Stimulated activated CD4-positive, alpha-beta T cell treated with anti-CD3 and anti-CD28 coated beads, Interleukin-1b, Interleukin-23, amount 100 ng/mL, for 48 hours (primary cell): ENCODE data around the gene CST4.
"Not testable (repeated sequence)": the region's sequence is repeated elsewhere in the genome, so short reads cannot be mapped to it uniquely, and the experiment has no call there.

Experiments used
- DNase-seq: peaks from one replicate; pipeline ENCODE4 v3.0.0-alpha.2; 2020

The CST4 gene, protein sequence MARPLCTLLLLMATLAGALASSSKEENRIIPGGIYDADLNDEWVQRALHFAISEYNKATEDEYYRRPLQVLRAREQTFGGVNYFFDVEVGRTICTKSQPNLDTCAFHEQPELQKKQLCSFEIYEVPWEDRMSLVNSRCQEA

DNA sequence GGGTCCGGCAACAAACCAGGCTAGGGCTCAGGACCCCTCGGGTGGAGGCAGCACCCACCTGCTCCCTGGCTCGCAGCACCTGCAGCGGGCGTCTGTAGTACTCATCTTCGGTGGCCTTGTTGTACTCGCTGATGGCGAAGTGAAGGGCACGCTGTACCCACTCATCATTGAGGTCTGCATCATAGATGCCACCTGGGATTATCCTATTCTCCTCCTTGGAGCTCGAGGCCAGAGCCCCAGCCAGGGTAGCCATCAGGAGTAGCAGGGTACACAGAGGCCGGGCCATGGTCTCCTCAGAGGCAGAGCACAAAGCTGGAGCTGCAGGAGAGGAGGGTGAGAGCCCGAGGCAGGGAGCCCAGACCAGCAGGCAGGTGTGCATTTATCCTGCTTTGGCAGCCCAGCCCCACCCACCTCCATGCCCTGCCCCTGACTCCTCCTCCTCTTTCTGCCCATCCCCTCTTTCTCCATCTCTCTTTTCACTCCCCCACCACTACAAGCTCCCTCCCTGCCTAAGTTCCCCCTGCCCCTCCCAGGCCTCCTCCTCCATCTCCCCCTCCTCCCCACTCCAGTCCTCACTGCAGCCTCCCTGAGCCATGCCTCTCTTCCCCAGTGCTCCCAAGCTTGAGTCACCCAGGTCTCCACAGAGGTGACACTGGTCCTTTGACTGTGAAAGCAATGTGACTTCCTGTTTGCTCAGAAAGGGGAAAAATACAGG, at the start of gene CST4:
TSS of gene CST4 (minus strand) at position 355 of the 715 bp plus-strand sequence. CDS start at position 286, 69 bp downstream.
- not testable (repeated sequence) for DNase-seq

DNA sequence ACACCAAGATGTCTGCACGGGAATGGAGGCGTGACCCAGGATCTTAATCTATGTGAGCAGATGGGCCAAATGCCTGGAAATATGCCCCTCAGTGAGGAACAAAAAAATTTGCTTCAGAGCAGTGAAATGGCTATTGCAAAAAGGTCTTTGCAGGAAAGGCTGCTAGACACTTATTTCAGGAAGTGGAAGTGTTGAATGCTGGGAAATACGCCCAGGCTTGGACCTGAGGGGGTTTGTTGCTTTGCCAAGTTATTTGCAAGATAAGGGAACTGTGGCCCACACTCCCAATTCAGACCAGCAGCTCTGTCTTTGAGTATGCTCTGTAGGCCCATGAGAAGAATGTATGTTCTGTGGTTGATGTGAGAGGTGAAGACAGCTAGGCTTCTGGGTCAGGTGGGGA, 46.6 kb upstream of the CST4 start:
- not testable (repeated sequence) for DNase-seq

DNA sequence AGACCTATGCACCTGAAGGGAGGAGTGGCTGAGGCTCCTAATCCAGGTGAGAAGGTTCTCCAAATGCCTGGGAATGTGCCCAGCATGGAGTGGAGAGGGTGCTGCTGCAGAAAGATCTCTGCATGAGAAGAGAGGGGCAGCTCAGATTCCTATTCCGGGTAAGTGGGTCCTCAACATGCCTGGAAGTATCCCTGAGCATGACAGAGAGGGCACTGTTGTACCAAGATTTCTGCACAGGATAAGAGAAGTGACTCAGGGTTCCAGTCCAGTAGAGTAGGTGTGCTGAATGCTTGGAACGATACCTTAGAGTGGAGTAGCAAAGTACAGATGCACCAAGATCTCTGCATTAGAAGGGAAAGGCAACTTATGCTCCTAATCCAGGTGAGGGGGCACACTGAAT, 46.1 kb upstream of the CST4 start:
- DNase-seq, result not testable (repeated sequence)

DNA sequence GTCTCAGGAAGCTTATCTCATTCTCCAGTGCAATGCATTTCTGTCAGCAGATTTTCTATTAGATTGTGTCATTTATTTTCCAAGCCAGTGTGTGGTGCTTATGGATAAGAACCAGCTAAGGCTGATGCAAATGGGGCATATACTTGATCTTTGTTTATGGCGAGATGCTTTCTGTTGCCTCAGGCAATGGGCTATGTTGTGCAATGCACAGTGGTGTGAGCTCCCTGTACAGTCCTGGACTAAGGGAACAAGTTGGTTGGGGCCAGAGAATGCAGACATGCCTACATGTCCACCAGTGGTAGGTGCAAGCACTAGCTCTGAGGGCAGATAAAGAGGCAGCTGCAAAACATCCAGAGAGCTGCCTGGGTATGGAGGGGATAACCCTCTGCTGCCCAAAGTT, 45.6 kb upstream of the CST4 start:
- DNase-seq, result not testable (repeated sequence)

DNA sequence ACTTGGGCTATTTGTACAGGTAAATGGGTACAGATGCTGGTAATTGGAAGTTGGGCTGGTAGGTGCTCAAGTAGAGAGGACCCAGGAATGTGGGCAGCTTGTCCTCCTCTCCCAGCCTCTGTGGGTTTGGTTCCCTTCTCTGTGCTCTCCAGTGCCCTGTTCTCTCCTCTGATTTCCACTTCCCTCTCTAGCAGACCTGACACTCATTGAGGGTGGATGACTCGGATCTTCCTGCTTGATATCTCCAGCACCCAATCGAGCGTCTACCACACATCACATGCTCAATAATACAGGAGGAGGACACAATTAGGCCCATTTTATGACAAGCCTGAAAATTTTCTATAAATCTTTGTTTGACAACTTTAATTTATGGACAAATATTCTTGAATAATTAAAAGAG, 38.2 kb upstream of the CST4 start:
- DNase-seq, result no peak

DNA sequence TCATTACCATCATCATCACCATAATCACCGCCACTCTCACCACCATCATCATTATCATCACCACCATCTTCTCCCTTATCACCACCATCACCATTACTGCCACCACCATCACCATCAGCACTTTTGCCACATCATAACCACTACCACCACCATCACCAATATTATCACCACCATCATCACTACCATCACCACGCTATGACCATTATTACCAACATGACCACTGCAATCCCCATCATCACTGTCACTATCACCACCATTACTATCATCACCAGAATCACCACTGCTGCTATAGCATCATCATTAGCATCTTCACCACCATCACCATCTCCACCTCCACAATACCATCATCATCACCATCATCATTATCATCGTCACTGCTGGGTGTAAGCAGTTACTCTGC, 36.3 kb upstream of the CST4 start:
- no peak for DNase-seq

DNA sequence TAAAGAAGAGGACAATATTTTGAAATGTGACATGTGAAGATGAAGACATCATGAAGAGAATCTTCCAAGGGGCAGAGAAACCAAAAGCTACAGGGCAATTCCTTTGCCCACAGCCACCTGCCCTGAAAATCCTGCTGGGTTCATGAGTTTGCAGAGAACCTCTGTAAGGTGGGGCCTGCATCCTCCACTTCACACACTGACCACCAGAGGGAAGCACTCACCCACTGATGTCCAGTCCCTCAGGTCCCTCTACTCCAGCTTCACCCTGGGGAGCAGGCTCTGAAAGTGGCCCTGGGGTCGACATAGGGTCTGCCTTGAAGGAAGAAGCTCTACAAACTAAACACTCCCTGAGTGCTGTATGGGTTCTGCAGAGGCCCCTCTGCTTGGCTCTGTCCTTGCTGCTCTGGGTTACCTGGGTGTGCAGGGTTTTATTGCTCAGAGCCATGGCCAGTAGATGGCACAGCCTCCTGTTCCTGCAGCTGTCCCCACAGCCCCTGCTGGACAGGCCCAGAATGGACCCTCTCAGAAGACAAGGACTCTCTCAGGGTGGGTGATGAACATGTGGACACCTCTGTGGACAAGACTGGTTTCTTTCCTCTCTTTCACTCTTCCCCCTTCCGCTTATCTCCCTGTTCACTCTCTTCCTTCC, 34.9 kb upstream of the CST4 start:
- DNase-seq, result peak; percentile 15

DNA sequence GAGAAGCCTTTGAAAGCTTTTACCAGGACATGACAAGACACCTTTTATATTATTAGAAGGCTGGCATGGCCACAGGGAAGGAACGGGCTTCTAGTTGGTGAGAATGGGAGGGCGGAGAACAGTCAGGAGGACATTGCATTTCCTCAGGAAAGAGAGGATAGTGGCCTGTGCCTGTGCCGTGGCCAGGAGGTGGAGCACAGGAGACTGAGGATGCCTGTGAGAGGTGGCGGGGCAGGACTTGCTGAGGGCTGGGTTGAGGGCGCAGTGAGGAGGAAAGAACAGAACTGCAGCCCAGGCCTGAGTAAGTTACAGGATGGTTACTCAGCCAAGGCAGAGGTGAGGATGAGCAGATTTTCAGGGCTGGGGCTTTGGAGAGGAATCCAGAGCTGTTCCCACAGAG, 34.0 kb upstream of the CST4 start:
- not testable (repeated sequence) for DNase-seq

DNA sequence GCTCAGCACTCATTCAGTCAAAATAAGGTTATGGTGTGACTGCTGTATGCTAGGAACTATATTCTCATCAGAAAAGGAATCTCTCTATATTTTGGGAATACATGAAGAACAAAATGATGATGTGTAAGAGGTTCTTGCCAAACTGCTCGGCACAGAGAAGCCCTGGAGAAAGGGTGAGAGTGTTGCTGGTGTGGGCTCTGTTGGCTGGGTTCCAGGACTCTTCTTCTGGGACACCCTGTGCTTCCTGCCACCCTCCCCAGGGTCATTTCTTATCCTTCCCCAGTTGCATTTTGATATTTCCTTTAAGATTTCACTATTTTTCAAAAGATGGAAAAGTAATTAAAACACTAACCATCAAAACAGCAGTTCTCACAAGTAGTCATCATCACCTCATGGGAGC, 33.1 kb upstream of the CST4 start:
- DNase-seq, result no peak

DNA sequence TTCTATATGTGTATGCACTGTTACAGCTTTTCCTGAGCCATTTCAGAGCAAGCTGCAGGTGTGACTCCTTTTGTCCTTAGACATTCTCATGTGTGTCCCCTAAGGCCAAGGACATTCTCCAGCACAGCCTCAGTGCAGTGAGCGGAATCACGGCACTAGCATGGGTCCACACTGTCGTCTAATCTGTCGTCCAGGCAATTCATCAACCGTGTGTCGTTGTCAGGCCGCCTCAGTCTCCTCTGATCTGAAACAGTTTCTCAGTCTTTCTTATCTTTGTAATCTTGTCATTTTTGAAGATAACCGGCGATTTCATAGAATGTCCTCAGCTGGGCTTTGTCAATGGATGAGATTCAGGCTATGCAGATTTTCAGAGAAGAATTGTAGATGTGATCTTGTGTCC, 30.5 kb upstream of the CST4 start:
- DNase-seq, result not testable (repeated sequence)

DNA sequence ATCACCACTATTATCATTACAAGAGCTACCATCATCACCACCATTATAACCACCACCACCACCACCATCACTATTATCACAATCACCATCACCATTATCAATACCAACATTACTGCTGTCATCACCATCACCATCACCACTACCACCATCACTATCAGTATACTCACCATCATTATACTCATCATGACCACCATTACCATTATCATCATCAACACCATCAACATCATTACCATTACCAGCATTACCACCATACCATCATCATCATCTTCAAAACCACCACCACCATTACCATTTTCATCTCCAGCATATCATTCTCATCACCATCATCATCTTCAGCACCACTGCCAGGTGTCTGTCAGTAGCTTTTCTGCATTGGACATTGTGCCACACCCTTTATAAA, 22.9 kb upstream of the CST4 start:
- DNase-seq, result not testable (repeated sequence)

DNA sequence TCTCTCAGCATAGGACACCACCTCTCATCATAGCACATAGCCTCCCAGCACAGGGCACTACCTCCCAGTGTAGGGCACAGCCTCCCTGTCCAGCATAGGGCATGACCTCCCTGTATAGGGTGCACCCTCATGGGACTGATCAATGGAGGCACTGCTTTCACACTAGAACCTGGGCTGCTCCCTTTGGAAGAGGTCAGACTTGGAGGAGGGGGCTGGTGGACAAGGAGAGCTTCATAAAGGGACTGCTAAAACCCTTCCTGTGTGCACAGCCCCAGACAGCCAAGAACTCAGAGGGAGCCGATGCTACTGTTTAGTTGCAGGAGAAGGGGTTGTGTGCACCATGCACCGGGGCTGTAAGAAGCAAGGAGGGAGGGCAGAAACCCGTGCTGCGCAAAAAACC, 21.9 kb upstream of the CST4 start:
- DNase-seq, result no peak

DNA sequence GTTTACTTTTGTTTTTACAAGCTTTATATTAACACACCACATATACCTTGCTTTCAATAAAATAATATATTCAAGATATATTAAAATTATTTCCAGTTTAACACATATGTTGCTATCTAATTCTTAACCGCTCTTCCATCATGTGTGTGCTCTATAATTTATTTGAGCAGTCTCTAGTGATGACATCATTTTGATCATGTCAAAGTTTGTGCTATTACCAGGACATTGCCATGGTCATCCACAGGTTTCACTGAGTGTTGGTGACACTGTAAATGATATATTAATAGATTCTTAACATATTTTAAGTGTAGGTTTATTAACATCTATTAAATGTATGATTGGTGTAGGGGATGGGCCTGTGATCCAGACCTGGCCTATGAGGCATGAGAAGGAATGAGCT, 17.1 kb upstream of the CST4 start:
- DNase-seq, result no peak

DNA sequence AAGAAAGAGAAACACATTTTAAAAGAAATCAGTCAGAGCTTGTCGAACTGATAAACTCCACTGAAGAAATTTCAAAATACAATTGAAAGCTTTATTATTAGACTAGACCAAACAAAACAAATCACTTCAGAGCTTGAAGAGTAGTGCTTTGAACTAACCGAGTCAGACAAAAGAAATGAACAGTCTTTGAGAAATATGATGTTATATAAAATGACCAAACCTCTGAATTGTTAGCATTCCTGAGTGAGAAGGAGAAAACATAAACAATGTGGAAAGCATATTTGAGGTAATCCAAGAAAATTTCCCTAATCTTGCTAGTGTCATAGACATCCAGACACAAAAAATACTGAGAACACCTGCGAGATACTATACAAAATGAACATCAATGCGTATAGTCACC, 13.2 kb upstream of the CST4 start:
- DNase-seq, result no peak

DNA sequence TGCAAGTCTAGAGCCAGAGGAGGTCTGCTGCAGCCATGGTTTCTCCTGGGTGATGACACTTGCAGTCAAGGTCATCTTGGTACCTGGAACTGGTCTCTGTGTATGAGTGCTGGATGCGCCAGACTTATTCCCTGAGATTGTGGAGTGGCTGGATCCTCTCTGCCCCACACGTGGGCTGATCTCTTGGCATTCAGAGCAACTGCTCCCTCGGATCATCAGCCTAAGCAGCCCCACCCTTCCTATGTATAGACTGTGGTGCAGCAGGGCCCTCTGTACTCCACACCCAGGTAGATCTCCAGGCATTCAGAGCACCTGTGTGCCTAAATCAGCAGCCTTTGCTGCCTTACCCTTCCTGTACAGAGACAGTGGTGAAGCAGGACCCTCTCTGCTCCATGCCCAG, 12.1 kb upstream of the CST4 start:
- DNase-seq, result no peak

DNA sequence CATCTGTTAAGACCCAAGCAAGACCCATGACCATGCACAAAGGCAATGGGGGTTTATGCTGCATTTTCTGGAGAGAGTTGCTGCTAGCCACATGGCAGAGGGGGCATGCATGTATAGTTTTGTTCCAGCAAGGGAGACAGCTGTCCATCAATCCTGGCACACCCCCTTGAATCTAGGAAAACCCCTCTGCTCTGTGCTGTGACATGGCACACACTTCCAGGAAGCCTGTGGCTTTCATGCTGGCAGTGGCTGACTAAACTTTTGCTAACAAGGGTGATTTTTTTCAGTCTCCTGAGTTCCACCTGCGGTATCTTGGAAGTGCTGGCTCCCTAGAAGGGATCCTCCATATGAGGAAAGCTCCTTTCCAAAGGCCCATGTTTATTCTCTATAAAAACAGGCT, 9.1 kb upstream of the CST4 start:
- no peak for DNase-seq

DNA sequence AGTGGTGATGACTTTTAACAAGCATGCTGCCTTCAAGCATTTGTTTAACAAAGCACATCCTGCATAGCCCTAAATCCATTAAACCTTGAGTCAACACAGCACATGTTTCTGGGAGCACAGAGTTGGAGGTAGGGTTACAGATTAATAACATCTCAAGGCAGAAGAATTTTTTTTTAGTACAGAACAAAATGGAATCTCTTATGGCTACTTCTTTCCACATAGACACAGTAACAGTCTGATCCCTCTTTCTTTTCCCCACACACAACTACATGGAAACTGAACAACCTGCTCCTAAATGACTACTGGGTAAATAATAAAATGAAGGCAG, 6.2 kb upstream of the CST4 start:
- DNase-seq, result not testable (repeated sequence)

DNA sequence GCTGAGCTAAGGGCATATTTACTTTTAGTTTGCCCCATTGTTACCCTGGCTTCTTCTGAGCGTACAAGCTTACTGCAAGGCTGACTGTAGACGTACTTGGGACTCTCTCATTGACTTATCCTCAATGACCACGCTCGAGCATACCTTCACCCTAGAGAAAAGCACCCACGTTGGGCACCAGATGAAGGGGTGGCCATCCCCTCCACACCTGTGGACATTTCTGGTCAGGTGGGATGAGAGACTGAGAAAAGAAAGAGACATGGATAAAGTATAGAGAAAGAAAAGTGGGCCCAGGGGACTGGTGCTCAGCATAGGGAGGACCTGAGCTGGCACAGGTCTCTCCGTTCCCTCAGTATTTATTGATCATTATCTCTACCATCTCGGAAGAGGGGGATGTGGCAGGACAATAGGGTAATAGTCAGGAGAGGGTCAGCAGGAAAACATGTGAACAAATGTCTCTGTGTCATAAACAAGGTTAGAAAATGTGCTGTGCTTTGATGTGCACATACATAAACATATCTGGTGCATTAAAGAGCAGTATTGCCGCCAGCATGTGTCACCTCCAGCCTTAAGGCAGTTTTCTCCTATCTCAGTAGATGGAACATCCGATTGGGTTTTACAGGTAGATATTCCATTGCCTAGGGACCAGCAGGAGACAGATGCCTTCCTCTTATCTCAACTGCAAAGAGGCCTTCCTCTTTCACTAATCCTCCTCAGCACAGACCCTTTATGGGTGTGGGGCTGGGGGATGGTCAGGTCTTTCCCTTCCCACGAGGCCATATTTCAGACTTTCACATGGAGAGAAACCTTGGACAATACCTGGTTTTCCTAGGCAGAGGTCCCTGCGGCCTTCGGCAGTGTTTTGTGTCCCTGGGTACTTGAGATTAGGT, 5.6 kb upstream of the CST4 start:
- DNase-seq, result not testable (repeated sequence)

DNA sequence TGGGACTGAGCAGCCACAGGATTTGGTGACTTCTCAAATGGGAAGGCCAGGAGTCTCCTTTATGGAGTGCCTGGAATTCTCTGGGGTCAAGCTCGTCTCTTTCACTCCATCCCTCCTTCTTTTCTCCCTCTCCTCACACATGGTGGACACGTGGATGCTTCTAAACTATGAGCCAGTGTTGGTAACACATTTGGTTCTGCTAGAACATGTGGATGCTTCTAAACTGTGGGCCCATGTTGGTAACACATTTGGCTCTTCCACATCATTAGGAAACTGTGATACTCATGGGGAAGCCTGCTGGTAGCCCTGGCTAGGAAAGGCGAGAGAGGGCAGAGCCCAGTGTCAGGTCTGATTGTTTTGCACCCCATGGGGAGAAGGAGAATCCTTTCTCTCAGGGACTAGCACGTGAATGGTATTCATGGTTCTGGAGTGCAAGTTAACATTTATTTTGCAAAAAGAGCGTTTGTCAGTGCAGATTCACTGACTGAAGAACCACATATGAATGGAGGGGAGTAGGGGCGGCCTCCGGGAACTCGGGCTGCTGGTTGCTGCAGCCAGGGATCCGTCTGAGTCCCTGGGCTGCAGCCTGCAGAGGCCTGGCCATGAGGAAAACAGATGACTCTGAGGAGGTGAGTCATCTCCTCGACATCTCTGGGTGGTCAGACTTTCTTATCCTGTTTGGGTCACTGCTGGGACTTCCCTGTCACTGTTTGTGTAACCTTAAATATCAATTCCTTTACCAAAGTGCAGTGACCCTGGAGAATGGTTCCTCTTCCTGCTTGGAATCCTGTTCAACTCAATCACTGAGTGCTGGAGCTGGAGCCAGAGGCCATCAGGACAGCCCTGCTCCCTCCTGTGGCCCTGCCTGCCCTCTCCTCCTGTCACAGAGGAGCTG, 4.1 kb upstream of the CST4 start:
- not testable (repeated sequence) for DNase-seq

DNA sequence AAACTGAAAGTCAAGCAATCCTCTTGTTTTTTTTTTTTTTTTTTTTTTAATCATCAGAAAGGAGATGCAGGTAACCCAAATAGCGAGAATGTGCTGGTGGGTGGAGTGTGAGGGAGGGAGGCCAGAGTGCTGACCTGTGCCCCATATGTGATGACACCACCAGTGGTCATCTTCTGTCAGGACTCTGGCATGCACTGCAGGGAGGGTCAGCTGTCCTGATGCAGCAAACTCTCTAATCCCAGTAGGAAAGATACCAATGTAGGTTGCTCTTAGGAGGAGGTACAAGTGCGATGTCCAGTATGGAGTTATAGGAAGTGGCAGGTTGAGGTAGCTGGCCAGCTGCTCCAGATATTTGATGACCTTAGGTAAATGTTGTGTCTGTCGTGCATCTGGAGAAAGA, 2.8 kb upstream of the CST4 start:
- no peak for DNase-seq

DNA sequence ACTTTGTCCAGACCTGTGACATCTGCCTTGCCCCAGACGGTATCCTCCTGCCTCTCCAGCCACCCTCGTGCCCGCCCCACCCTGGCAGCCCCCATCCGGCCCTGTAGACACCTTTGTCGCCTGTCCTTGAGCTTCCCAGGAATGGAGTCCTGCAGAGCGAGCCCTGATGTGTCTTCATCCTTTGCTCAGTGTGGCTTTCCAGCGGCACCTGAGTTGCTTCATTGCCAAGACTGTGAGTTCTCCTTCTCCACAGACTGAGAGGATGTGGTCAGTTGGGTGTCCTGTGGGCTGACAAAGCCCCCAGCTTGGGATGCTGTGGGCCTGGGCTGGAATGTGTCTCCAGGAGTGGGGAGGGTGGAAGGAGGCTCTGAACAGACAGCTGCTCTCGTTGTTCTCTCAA, 1.7 kb upstream of the CST4 start:
- no peak for DNase-seq

DNA sequence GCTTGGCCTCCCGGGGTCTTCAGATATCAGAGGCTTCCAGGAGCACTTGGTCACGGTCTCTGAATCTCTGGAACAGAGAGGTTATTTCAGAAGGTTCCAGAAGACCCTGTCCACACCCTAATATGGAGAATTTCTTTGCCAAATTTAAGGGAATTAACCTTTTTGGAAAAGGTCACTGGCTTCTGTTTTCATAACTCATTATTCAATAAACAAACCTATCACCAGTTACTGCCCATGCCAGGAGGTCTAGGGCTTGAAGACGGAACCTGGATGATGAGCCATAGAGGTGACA, 507 bp upstream of the CST4 start:
- DNase-seq, result no peak

DNA sequence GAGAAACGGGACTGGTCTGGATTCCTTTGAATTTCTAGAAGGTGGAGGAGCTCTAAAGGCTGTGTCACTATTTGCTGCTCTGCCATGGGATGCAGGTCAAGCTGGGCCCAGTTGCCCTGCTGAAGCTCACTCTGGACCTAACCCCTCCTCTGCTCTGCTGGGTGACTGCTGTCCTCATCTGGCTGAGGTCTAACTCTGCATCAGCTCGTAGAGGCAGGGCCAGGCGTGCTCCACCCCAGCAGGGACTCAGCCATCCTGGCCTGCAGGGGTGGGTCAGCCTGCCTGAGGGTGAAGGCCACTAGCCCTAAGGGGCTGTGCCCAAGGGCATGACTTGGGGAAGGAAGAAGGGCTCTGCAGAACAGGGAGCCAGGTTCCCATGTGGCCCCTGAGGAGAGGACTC, 852 bp downstream of the CST4 start:
- DNase-seq, result no peak
